Glutamatergic neuron (in vitro differentiated cells): ENCODE data around the gene TSGA10IP. TPM values are rescaled to one million over a fixed set of nuclear protein-coding genes. Genes with fewer than 3 reads are reported as not detected.

Experiments
- DNase-seq: peaks from one replicate; pipeline ENCODE4 v3.0.0; 2022
- H3K27ac Mint-ChIP-seq: one replicate; pipeline ENCODE4 v1.8.0; 2020; ENCODE audit warnings: mild to moderate bottlenecking, mixed read lengths, inconsistent platforms; ENCODE audit not compliant: unreplicated experiment
- H3K27me3 Mint-ChIP-seq: one replicate; pipeline ENCODE4 v1.8.0; 2020; ENCODE audit warnings: mild to moderate bottlenecking, moderate library complexity, mixed read lengths, inconsistent platforms; ENCODE audit not compliant: unreplicated experiment
- H3K36me3 Mint-ChIP-seq: one replicate; pipeline ENCODE4 v1.8.0; 2020; ENCODE audit warnings: mild to moderate bottlenecking, mixed read lengths, inconsistent platforms; ENCODE audit not compliant: unreplicated experiment
- H3K4me1 Mint-ChIP-seq: one replicate; pipeline ENCODE4 v1.8.0; 2020; ENCODE audit warnings: mild to moderate bottlenecking, low read depth, mixed read lengths, inconsistent platforms; ENCODE audit not compliant: unreplicated experiment
- H3K4me3 Mint-ChIP-seq: one replicate; pipeline ENCODE4 v1.8.0; 2020; ENCODE audit warnings: mild to moderate bottlenecking, mixed read lengths, inconsistent platforms; ENCODE audit not compliant: unreplicated experiment
- H3K9me3 Mint-ChIP-seq: one replicate; pipeline ENCODE4 v1.8.0; 2020; ENCODE audit warnings: mild to moderate bottlenecking, moderate library complexity, mixed read lengths, inconsistent platforms; ENCODE audit not compliant: unreplicated experiment
- total RNA-seq: library from RNA; stranded (reverse); fragmentation: NEBNext Ultra II Directional; extraction: Animal tissue kit (Norgen Biotek cat#: 25700); gene quantifications from one replicate; pipeline ENCODE4 v1.2.1, GENCODE V29; 2021; ENCODE audit not compliant: unreplicated experiment
- TF ChIP-seq, protein P1 (sequence below): fragments of 200-600 bp; sonication (generic); IDR thresholded peaks from one replicate; pipeline ENCODE4 v1.5.0; 2021; ENCODE audit not compliant: partially characterized antibody, unreplicated experiment

The TSGA10IP gene
- total RNA-seq, 1 donor from 2014 or later, result not detected

DNA sequence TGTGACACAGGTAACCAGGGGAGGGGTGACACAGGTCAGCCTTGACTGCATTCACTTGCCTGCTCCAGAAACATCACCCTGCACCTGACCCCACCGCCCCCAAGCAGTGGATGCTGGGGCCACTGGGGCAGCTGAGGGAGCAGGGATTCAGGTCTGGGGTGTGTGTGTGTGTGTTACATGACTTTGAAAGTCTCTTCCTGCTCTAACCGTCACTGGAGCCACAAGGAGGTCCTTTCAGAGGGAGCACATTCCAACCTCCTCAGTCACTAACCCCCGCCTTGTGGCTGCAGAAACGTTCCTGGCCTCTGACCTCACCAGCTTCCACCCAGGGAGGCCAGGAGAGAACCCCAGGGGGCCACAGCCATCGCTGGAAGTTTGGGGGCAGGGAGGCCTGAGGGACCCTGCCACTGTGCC, 42.2 kb upstream of the TSGA10IP start:
- no peak overlapping the region for H3K4me3 Mint-ChIP-seq

DNA sequence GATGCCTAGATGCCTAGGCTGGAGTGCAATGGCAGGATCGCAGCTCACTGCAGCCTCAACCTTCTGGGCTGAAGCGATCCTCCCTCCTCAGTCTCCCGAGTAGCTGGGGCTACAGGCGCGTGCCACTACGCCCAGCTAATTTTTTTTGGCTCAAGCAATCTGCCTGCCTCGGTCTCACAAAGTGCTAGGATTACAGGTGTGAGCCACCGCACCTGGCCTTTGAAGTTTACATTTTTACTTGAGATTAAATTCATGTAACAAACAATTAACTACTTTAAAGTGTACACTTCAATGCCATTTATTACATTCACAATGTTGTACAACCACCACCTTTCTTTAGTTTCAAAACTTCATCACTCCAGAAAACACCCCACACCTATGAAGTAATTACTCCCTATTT, 41.6 kb upstream of the TSGA10IP start:
- TF ChIP-seq, protein P1, sequence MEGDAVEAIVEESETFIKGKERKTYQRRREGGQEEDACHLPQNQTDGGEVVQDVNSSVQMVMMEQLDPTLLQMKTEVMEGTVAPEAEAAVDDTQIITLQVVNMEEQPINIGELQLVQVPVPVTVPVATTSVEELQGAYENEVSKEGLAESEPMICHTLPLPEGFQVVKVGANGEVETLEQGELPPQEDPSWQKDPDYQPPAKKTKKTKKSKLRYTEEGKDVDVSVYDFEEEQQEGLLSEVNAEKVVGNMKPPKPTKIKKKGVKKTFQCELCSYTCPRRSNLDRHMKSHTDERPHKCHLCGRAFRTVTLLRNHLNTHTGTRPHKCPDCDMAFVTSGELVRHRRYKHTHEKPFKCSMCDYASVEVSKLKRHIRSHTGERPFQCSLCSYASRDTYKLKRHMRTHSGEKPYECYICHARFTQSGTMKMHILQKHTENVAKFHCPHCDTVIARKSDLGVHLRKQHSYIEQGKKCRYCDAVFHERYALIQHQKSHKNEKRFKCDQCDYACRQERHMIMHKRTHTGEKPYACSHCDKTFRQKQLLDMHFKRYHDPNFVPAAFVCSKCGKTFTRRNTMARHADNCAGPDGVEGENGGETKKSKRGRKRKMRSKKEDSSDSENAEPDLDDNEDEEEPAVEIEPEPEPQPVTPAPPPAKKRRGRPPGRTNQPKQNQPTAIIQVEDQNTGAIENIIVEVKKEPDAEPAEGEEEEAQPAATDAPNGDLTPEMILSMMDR, result no peak
- H3K36me3 Mint-ChIP-seq, result no peaks in the 10 kb centered on the region
- H3K4me1 Mint-ChIP-seq, result no peaks in the 10 kb centered on the region
- H3K9me3 Mint-ChIP-seq, result peaks cover 2% of the 10 kb centered on the region
- peaks cover 18% of the 10 kb centered on the region for H3K27me3 Mint-ChIP-seq
- peak overlapping the region; percentile 60 for H3K4me3 Mint-ChIP-seq
- H3K27ac Mint-ChIP-seq, result no peak overlapping the region
- no peak for DNase-seq

More for the DNA sequence above, 42.2 kb upstream of the TSGA10IP start:
- H3K4me1 Mint-ChIP-seq, result no peaks in the 10 kb centered on the region
- peaks cover 18% of the 10 kb centered on the region for H3K27me3 Mint-ChIP-seq
- no peaks in the 10 kb centered on the region for H3K36me3 Mint-ChIP-seq
- DNase-seq, result no peak
- TF ChIP-seq, protein P1, result no peak
- H3K27ac Mint-ChIP-seq, result no peak overlapping the region
- peaks cover 2% of the 10 kb centered on the region for H3K9me3 Mint-ChIP-seq

DNA sequence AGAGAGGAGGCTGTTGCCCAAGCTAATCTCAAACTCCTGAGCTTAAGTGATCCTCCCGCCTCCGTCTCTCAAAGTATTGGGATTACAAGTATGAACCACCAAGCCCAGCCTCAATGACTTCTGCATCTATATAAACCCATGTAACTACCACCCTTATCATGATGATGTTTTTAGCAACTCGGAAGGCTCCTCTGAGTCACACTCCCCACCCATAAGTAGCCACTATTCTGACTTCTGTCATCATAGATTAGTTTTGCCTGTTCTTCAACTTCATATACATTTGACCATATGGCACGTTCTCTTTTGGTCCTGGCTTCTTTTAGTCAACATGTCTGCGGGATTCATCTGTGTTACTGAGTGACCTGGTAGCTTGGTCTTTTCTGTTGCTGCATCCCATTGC, 38.7 kb upstream of the TSGA10IP start:
- Mint-ChIP-seq H3K27me3 (peaks cover 12% of the 10 kb centered on the region), H3K4me1 (no peaks in the 10 kb centered on the region), H3K36me3 (no peaks in the 10 kb centered on the region), H3K9me3 (no peaks in the 10 kb centered on the region), H3K27ac (no peak overlapping the region), H3K4me3 (no peak overlapping the region)
- TF ChIP-seq, protein P1, result no peak
- DNase-seq, result no peak

DNA sequence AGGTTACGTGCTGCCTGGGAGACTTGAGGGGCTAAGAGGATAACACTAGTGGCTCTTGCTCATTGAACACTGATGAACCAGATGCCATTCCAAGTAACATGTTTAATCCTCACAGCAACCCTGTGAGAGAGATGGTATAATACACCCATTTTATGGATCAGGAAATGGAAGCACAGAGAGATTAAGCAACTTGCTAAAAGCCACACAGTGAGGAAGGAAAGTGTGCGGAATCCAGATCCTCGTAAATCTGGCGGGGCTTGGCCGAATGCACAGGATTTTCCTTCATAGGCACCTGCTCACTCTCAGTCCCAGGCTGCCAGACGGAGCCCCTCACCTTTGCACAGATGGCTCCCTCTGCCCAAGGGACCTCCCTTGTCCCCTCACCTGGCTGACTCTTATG, 37.4 kb upstream of the TSGA10IP start:
- Mint-ChIP-seq H3K9me3 (no peaks in the 10 kb centered on the region), H3K4me3 (no peak overlapping the region), H3K36me3 (no peaks in the 10 kb centered on the region), H3K27ac (no peak overlapping the region), H3K27me3 (peaks cover 9% of the 10 kb centered on the region), H3K4me1 (no peaks in the 10 kb centered on the region)
- DNase-seq, result no peak
- TF ChIP-seq, protein P1, result no peak

DNA sequence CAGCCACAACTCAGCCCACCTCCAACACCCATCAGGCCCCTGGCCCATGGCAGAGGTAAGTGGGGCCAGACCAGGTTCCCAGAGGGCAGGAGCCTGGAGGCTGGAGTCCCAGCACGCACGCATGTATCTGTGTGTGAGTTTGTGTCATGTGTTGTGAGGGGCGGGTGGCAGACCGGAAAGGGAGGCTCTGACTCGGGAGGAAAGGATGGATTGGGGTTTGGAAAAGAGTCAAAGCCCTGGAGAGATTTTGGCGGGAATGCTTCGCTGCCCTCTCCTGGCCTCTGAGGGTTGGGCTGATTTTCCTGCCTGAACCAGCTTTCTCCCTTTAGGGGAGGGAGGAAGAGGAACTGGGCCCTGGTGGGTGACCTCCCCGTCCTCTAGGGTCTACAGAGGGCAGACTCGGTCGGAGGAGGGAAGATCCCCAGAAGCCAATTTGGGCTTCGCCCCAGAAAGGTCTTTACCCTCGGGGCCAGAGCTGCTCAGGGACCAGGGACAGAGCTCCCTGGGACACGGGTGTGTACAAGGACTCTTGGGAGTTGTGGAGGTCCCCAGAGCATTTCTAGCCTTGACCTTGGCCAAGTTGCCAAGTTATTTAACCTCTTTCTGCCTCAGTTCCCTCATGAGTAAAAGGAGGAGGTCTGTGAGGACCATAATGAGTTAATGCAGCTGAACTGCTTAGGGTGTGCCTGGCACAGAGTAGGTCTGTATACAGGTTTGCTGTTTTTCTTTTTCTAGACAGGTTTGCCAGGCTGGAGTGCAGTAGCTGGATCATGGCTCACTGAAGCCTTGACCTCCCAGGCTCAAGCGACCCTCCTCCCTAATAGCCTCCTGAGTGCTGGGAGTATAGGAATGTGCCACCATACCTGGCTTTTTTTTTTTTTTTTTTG, 33.4 kb upstream of the TSGA10IP start:
- no peak for DNase-seq
- Mint-ChIP-seq H3K4me3 (no peak overlapping the region), H3K27ac (no peak overlapping the region), H3K36me3 (no peaks in the 10 kb centered on the region), H3K9me3 (peaks cover 9% of the 10 kb centered on the region), H3K27me3 (peaks cover 18% of the 10 kb centered on the region), H3K4me1 (peaks cover 10% of the 10 kb centered on the region)
- TF ChIP-seq, protein P1, result no peak
